Caco-2 (cell line): ENCODE data around the gene CTNND2. TPM values are rescaled to one million over a fixed set of nuclear protein-coding genes. Genes with fewer than 3 reads are reported as not detected.

ENCODE experiments used
- BruUV-seq: library from RNA; stranded (reverse); fragments of 400-500 nt; replicated peaks from 2 replicates; lab custom pipeline; 2021; lab: Mats Ljungman, UMichigan
- CTCF ChIA-PET: fragments of 300-600 bp; sonication (Branson Sonifier 250); formaldehyde crosslinking; loops from one replicate; lab custom pipeline; 2022; ENCODE audit warnings: antibody characterized with exemption; lab: Charles Lee
- POLR2A ChIA-PET: fragments of 300-600 bp; sonication (Branson Sonifier 250); formaldehyde crosslinking; loops from one replicate; lab custom pipeline; 2022; ENCODE audit warnings: antibody characterized with exemption; lab: Charles Lee
- DNase-seq, 2 experiments: peaks; one replicate each; pipeline versions ENCODE4 v3.0.0 to v3.0.0-alpha.2; 2020 to 2022
- H3K27me3 ChIP-seq: replicated peaks from 2 replicates; pipeline ENCODE4 v1.6.0; 2011; ENCODE audit warnings: low read length; ENCODE audit not compliant: control insufficient read depth, insufficient read depth
- H3K36me3 ChIP-seq: 2 replicates; pipeline ENCODE4 v1.5.1; 2011; ENCODE audit warnings: low read length; ENCODE audit not compliant: control insufficient read depth, insufficient read depth
- H3K4me1 ChIP-seq: fragments of 250-450 bp; sonication (Bioruptor Pico); 2 replicates; pipeline ENCODE4 v1.5.1; 2020; ENCODE audit warnings: mild to moderate bottlenecking
- H3K4me3 ChIP-seq: 2 replicates; pipeline ENCODE4 v1.5.1; 2011; ENCODE audit warnings: low read depth, mild to moderate bottlenecking, control low read depth, low read length
- H3K9me3 ChIP-seq: fragments of 250-450 bp; sonication (Bioruptor Pico); 2 replicates; pipeline ENCODE4 v1.5.1; 2020; ENCODE audit warnings: mild to moderate bottlenecking, moderate library complexity
- H3K27ac Mint-ChIP-seq: one replicate; pipeline ENCODE4 v1.8.0; 2022; ENCODE audit warnings: mixed read lengths; ENCODE audit not compliant: unreplicated experiment
- H3K27me3 Mint-ChIP-seq: one replicate; pipeline ENCODE4 v1.8.0; 2022; ENCODE audit warnings: mixed read lengths; ENCODE audit not compliant: insufficient read depth, unreplicated experiment
- H3K36me3 Mint-ChIP-seq: one replicate; pipeline ENCODE4 v1.8.0; 2022; ENCODE audit warnings: mild to moderate bottlenecking, mixed read lengths; ENCODE audit not compliant: insufficient read depth, unreplicated experiment
- H3K4me1 Mint-ChIP-seq: one replicate; pipeline ENCODE4 v1.8.0; 2022; ENCODE audit warnings: low read depth, mixed read lengths; ENCODE audit not compliant: unreplicated experiment
- H3K4me3 Mint-ChIP-seq: one replicate; pipeline ENCODE4 v1.8.0; 2022; ENCODE audit warnings: mild to moderate bottlenecking, moderate library complexity, mixed read lengths; ENCODE audit not compliant: unreplicated experiment
- H3K9me3 Mint-ChIP-seq: one replicate; pipeline ENCODE4 v1.8.0; 2022; ENCODE audit warnings: mixed read lengths; ENCODE audit not compliant: unreplicated experiment
- CTCF ChIP-seq, 2 experiments: fragments of 200-600 bp in 1 of 2; IDR thresholded peaks; 1 replicate in 1 of 2; 2 replicates in 1 of 2; pipeline versions ENCODE4 v1.5.1 to v1.8.0; 2011 to 2022; ENCODE audit warnings: antibody characterized with exemption in 1 of 2, control low read depth in 1 of 2, inconsistent platforms in 1 of 2, low read depth in 1 of 2, low read length in 1 of 2, mild to moderate bottlenecking in 1 of 2, moderate library complexity in 1 of 2; ENCODE audit not compliant: insufficient read depth in 1 of 2, severe bottlenecking in 1 of 2, unreplicated experiment in 1 of 2
- intact Hi-C: fragments of 100-400 bp; cut with micrococcal nuclease; formaldehyde crosslinking; loops from one replicate; pipeline ENCODE4 v1.10.0; 2022; ENCODE audit not compliant: unreplicated experiment
- total RNA-seq: library from RNA; stranded (reverse); gene quantifications from 2 replicates; pipeline ENCODE4 v1.2.3, GENCODE V29; 2022

Gene CTNND2
- total RNA-seq, 1 experiment from 2014 or later: 0.32 TPM

- BruUV-seq: no TSS peak
- H3K4me1 ChIP-seq: peaks cover under 1% of the 10 kb centered on the region
- Mint-ChIP-seq H3K9me3 (no peaks in the 10 kb centered on the region), H3K36me3 (no peaks in the 10 kb centered on the region), H3K27me3 (no peaks in the 10 kb centered on the region), H3K4me3 (no peak overlapping the region), H3K27ac (no peak overlapping the region), H3K4me1 (no peaks in the 10 kb centered on the region)
- CTCF ChIA-PET: no interaction called here
- no peaks in the 10 kb centered on the region for H3K36me3 ChIP-seq
- no peak overlapping the region for H3K4me3 ChIP-seq
- POLR2A ChIA-PET: no interaction called here
- intact Hi-C loops: no loop called here
- no peaks in the 10 kb centered on the region for H3K9me3 ChIP-seq
- no peak for TF ChIP-seq CTCF (IDR thresholded peaks at IDR 0.05; ENCODE audit: insufficient read depth in 1 of 2, low read depth in 1 of 2, low read length in 1 of 2, severe bottlenecking in 1 of 2, unreplicated experiment in 1 of 2)
- DNase-seq: no peak
- H3K27me3 ChIP-seq: no peaks in the 10 kb centered on the region
Measured at GRCh38 chr5:11311731-11312130, 592.5 kb downstream of the CTNND2 start.

- Mint-ChIP-seq H3K4me3 (no peak overlapping the region), H3K27ac (no peak overlapping the region), H3K36me3 (no peaks in the 10 kb centered on the region), H3K4me1 (peaks cover under 1% of the 10 kb centered on the region), H3K27me3 (no peaks in the 10 kb centered on the region), H3K9me3 (no peaks in the 10 kb centered on the region)
- POLR2A ChIA-PET: no interaction called here
- no peak for DNase-seq
- Histone ChIP-seq H3K4me3 (no peak overlapping the region), H3K9me3 (no peaks in the 10 kb centered on the region), H3K36me3 (no peaks in the 10 kb centered on the region), H3K4me1 (peaks cover 4% of the 10 kb centered on the region), H3K27me3 (no peaks in the 10 kb centered on the region)
- CTCF ChIA-PET: no interaction called here
- no peak for TF ChIP-seq CTCF (IDR thresholded peaks at IDR 0.05; ENCODE audit: insufficient read depth in 1 of 2, low read depth in 1 of 2, low read length in 1 of 2, severe bottlenecking in 1 of 2, unreplicated experiment in 1 of 2)
- intact Hi-C loops: no loop called here
- no TSS peak for BruUV-seq
Measured at GRCh38 chr5:11311272-11311671, 593.0 kb downstream of the CTNND2 start.

- no peaks in the 10 kb centered on the region for H3K9me3 Mint-ChIP-seq
- no peak overlapping the region for H3K27ac Mint-ChIP-seq
- H3K4me1 Mint-ChIP-seq: peaks cover 10% of the 10 kb centered on the region
- H3K27me3 Mint-ChIP-seq: no peaks in the 10 kb centered on the region
- H3K4me3 Mint-ChIP-seq: no peak overlapping the region
- intact Hi-C loops: no loop called here
- H3K36me3 ChIP-seq: no peaks in the 10 kb centered on the region
- DNase-seq: no peak
- H3K4me3 ChIP-seq: no peak overlapping the region
- H3K9me3 ChIP-seq: no peaks in the 10 kb centered on the region
- BruUV-seq: no TSS peak
- ChIA-PET POLR2A (no interaction called here), CTCF (no interaction called here)
- H3K36me3 Mint-ChIP-seq: no peaks in the 10 kb centered on the region
- peaks cover 4% of the 10 kb centered on the region for H3K4me1 ChIP-seq
- no peak for TF ChIP-seq CTCF (IDR thresholded peaks at IDR 0.05; ENCODE audit: insufficient read depth in 1 of 2, low read depth in 1 of 2, low read length in 1 of 2, severe bottlenecking in 1 of 2, unreplicated experiment in 1 of 2)
- no peaks in the 10 kb centered on the region for H3K27me3 ChIP-seq
Measured at GRCh38 chr5:11310158-11310557, 594.1 kb downstream of the CTNND2 start.
